ENCODE measurements around the gene ABCD1. TPM values are rescaled to one million over a fixed set of nuclear protein-coding genes. Genes with fewer than 3 reads are reported as not detected.
A peak's percentile ranks its signal among the peaks of the same experiment; 100 is the strongest.

The ABCD1 gene
- total RNA-seq, 1 donor from 2014 or later, result 6.6 TPM

DNA sequence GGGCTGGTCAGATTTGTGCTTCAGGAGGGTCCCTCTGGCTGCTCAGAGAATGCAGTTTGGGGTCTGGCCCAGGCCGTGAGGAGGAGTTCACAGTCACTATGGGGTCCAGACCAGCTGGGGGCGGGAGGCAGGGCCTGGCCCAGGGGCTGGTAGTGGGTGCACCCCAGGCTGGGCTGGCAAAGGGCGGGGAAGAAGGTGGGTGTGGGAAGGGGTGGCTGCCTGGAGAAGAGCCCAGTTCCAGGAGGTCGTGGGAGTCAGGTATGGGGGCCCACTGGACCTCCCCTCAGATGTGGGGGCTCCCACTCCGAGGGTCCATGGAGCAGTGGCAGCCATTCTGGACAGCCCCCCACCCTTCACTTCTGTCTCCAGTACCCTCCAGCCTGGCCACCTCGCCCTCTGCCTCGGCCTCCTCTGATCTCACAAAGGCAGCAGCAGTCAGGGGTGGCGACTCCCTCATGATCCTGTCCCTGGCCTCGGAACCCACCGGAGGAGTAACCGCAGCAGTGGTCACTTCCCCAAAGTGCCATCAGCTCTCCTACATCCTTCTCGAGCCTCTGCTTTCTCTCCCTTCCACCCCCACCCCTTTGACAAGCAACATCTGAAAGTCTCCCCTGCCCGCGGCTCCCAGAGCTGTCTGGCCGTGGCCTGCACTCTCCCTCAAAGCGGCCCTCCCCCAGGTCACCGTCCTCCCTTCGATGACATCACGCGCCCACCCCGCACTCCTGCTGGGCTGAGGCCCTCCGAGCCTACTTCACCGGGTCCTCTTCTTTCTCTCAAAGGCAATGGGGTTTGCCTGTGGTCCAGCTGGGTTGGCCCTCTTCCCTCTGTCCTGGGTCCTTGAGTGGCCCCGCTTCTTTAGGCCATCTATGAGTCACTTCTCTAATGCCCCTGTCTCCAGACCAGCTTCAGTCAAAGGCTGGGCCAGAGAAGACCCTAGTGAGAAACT, 38.6 kb upstream of the ABCD1 start:
- no peak for DNase-seq (ENCODE audit: low read depth, low spot score)
- TF ChIP-seq, protein P1, sequence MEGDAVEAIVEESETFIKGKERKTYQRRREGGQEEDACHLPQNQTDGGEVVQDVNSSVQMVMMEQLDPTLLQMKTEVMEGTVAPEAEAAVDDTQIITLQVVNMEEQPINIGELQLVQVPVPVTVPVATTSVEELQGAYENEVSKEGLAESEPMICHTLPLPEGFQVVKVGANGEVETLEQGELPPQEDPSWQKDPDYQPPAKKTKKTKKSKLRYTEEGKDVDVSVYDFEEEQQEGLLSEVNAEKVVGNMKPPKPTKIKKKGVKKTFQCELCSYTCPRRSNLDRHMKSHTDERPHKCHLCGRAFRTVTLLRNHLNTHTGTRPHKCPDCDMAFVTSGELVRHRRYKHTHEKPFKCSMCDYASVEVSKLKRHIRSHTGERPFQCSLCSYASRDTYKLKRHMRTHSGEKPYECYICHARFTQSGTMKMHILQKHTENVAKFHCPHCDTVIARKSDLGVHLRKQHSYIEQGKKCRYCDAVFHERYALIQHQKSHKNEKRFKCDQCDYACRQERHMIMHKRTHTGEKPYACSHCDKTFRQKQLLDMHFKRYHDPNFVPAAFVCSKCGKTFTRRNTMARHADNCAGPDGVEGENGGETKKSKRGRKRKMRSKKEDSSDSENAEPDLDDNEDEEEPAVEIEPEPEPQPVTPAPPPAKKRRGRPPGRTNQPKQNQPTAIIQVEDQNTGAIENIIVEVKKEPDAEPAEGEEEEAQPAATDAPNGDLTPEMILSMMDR (conservative IDR thresholded peaks at IDR 0.05), result no peak
- peaks cover 13% of the 10 kb centered on the region for H3K4me1 Mint-ChIP-seq
- H3K4me3 Mint-ChIP-seq, result peak overlapping the region; percentile 85
- H3K27ac Mint-ChIP-seq (ENCODE audit: unreplicated experiment), result peak overlapping the region; percentile 95
- H3K27me3 Mint-ChIP-seq (ENCODE audit: low read depth), result peaks cover 3% of the 10 kb centered on the region
- peaks cover 2% of the 10 kb centered on the region for H3K36me3 Mint-ChIP-seq (ENCODE audit: low read depth)
- H3K9me3 Mint-ChIP-seq, result peaks cover 6% of the 10 kb centered on the region

DNA sequence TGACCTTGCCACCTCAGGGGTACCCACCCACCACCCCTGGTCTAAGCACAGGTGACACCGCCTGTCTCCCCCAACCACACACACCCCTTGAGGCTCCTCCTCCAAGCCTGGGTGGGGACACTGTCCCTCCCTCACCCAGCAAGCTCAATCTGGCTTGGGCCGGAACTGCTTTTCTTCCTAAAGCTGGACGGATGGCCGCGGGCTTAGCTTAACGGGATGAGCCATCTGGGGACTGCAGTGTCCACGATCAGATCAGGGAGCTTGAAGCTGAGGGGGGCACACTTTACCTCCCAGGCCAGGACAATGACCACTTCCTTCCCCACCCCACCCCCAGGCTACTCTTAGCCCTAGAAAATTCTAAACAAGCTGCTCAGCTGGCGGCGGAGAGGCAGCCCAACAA, 37.9 kb upstream of the ABCD1 start:
- TF ChIP-seq, protein P1 (conservative IDR thresholded peaks at IDR 0.05), result no peak
- DNase-seq (ENCODE audit: low read depth, low spot score), result no peak
- Mint-ChIP-seq H3K4me3 (peak overlapping the region; percentile 85), H3K36me3 (ENCODE audit: low read depth) (peaks cover 2% of the 10 kb centered on the region), H3K4me1 (peaks cover 13% of the 10 kb centered on the region), H3K27ac (ENCODE audit: unreplicated experiment) (no peak overlapping the region), H3K9me3 (peaks cover 6% of the 10 kb centered on the region), H3K27me3 (ENCODE audit: low read depth) (peaks cover 3% of the 10 kb centered on the region)

DNA sequence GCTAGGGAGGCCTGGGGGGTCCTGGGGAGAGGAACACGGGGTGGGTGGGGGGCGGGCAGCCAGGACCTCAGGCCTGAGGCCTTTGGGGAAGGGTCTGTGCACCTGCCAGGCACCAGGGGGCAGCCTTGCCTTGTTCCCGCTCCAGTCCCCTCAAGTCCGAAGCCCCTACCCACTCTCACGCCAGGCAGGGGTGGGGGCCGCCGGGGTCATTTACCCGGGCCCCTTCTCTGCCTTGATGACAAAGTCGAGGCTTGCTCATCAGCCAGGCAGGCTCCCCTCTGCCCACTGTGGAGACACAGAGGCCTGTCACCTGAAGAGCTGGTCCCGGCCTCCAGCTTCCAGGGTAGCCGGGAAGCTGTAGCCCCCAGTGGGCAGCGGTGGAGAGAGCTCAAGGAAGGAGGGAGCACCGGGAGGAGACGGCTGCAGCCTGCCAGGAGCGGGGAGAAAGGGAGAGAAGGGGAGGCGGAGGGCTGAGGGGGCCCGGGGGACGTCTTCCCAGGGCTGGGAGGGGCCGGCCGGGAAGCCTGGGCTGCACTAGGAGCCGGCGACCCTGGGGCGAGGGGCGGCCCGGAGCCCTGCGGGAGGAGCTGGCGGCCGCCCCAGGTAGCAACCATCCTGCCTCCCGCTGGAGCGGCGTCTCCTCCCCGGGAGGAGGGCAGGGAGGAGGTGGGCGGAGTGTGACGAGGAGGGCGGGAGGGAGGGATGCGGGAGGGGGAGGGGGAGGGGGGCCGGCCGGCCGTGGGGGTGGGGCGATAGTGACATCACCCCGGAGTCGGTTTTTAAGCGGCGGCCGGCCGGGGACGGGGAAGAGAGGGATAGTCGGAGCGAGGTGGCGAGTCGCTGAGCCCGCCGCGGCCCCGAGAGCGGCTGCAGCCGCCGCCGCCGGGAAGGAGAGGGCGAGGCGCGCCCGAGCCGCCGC, 37.3 kb upstream of the ABCD1 start, which contains the start of gene SLC6A8:
SLC6A8 (plus strand) TSS at position 806 of the 919 bp plus-strand sequence. CDS start 649 bp downstream, outside the sequence.
- peaks cover 13% of the 10 kb centered on the region for H3K4me1 Mint-ChIP-seq
- H3K36me3 Mint-ChIP-seq (ENCODE audit: low read depth), result peaks cover 2% of the 10 kb centered on the region
- H3K27ac Mint-ChIP-seq (ENCODE audit: unreplicated experiment), result no peak within 1 kb of the TSS
- H3K4me3 Mint-ChIP-seq, result peak within 1 kb of the TSS; percentile 85
- TF ChIP-seq, protein P1 (conservative IDR thresholded peaks at IDR 0.05), result peak; percentile 52
- peaks cover 6% of the 10 kb centered on the region for H3K9me3 Mint-ChIP-seq
- H3K27me3 Mint-ChIP-seq (ENCODE audit: low read depth), result peaks cover 3% of the 10 kb centered on the region
- peak; percentile 62 for DNase-seq (ENCODE audit: low read depth, low spot score)

DNA sequence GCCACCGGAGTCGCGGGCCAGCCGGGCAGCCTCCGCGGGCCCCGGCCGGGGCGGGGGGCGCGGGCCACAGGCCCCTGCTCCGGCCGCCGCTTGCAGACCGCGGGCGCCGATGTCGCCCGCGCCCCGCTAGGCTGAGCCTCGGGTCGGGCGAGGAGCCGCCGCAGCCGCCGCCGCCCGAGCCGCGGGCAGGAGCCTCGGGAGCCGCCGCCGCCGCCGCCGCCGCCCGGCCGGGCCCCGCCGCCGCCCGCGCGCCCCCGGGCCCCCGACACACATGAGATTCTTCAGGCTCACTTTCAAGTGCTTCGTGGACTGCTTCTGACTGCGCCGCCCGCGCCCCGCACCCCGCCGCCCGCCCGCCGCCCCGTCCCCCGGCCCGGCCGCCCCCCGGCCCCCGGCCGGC, 36.6 kb upstream of the ABCD1 start:
- peaks cover 3% of the 10 kb centered on the region for H3K27me3 Mint-ChIP-seq (ENCODE audit: low read depth)
- H3K4me3 Mint-ChIP-seq, result no peak overlapping the region
- DNase-seq (ENCODE audit: low read depth, low spot score), result no peak
- H3K27ac Mint-ChIP-seq (ENCODE audit: unreplicated experiment), result no peak overlapping the region
- peaks cover 13% of the 10 kb centered on the region for H3K4me1 Mint-ChIP-seq
- TF ChIP-seq, protein P1 (conservative IDR thresholded peaks at IDR 0.05), result no peak
- H3K9me3 Mint-ChIP-seq, result peaks cover 4% of the 10 kb centered on the region
- H3K36me3 Mint-ChIP-seq (ENCODE audit: low read depth), result peaks cover 2% of the 10 kb centered on the region

DNA sequence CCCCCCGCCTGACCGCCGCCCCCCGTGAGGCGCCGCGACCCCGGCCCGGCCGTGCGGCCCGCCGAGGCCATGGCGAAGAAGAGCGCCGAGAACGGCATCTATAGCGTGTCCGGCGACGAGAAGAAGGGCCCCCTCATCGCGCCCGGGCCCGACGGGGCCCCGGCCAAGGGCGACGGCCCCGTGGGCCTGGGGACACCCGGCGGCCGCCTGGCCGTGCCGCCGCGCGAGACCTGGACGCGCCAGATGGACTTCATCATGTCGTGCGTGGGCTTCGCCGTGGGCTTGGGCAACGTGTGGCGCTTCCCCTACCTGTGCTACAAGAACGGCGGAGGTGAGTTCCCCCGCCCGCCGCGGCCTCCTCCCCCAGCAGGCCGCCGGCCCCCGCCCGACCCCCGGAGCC, 36.1 kb upstream of the ABCD1 start:
- Mint-ChIP-seq H3K9me3 (peaks cover 4% of the 10 kb centered on the region), H3K36me3 (ENCODE audit: low read depth) (peaks cover 2% of the 10 kb centered on the region), H3K27ac (ENCODE audit: unreplicated experiment) (no peak overlapping the region), H3K4me1 (peaks cover 13% of the 10 kb centered on the region), H3K4me3 (no peak overlapping the region), H3K27me3 (ENCODE audit: low read depth) (peaks cover 3% of the 10 kb centered on the region)
- TF ChIP-seq, protein P1 (conservative IDR thresholded peaks at IDR 0.05), result no peak
- no peak for DNase-seq (ENCODE audit: low read depth, low spot score)

Data from neural crest cell (in vitro differentiated cells).